HepG2 (cell line): ENCODE measurements around the gene CAMTA1.

ENCODE experiments used
- TP53 ChIP-seq: sonication (generic); formaldehyde crosslinking; conservative IDR thresholded peaks from 2 replicates; pipeline ENCODE4 v1.4.0; 2020; ENCODE audit warnings: missing genetic modification reagents
- ZNF709 ChIP-seq: sonication (generic); formaldehyde crosslinking; IDR thresholded peaks from 2 replicates; pipeline ENCODE4 v1.5.0; 2020; ENCODE audit warnings: mild to moderate bottlenecking, missing genetic modification reagents
- TF ChIP-seq, protein P1 (sequence below): sonication (generic); formaldehyde crosslinking; IDR thresholded peaks from 2 replicates; pipeline ENCODE4 v1.5.0; 2020; ENCODE audit warnings: missing genetic modification reagents

DNA sequence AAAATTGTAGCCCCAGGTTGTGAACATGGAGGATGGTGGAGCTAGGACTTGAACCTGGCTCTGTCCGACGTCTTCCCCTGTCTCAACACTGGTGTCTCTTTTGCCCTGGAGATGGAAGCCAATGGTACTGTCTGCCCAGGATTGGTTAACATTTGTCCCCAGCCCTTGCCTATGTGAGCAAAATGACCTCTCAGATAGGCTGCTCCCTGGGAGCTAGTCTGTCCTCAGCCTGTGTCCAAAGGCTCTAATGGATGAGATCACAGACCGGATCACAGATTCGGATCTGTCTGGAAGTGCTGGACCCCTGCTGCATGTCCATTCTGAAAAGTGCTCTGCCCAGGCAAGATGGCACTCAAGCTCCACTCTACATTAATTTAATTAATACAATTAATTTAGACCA is 591.4 kb downstream of the CAMTA1 start:
- no peak for TF ChIP-seq ZNF709
- TF ChIP-seq, protein P1, sequence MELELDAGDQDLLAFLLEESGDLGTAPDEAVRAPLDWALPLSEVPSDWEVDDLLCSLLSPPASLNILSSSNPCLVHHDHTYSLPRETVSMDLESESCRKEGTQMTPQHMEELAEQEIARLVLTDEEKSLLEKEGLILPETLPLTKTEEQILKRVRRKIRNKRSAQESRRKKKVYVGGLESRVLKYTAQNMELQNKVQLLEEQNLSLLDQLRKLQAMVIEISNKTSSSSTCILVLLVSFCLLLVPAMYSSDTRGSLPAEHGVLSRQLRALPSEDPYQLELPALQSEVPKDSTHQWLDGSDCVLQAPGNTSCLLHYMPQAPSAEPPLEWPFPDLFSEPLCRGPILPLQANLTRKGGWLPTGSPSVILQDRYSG = no peak
- no peak for TF ChIP-seq TP53 (CRISPR knock-in tag)
